ENCODE measurements around the gene SRD5A2. TPM values are rescaled to one million over a fixed set of nuclear protein-coding genes. Genes with fewer than 3 reads are reported as not detected.

Gene SRD5A2
- total and polyA plus RNA-seq, 4 donors = 0.35 to 5.3 (median 2.3) TPM

DNA sequence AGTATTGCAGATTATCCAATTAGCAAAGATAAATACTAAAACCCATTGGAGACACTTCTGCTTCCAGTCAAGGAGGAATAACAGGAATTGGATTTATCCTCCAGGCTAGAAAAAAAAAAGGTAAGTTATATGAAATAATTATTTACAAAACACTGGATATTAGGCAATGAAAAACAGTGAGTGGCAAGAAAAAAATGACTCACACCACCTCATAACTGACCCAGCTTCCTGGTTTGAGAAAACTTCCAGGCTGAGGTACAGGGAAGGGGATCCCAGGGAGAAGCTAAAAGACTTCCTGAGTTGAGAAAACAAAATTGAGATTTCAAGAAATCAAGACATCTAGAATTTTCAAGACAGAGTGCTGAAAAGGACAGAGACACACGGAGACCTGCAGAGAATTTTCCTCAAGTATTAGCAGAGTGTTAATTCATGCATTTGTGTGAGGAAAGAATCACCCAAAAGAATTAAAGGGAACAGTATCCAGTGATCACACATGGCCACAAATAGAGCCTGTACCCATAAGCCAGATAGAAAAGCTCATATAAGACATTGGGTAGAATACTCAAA lies 17.4 kb downstream of the SRD5A2 start:
- no peak overlapping the region for H3K4me3 ChIP-seq
- TF ChIP-seq, protein P1, sequence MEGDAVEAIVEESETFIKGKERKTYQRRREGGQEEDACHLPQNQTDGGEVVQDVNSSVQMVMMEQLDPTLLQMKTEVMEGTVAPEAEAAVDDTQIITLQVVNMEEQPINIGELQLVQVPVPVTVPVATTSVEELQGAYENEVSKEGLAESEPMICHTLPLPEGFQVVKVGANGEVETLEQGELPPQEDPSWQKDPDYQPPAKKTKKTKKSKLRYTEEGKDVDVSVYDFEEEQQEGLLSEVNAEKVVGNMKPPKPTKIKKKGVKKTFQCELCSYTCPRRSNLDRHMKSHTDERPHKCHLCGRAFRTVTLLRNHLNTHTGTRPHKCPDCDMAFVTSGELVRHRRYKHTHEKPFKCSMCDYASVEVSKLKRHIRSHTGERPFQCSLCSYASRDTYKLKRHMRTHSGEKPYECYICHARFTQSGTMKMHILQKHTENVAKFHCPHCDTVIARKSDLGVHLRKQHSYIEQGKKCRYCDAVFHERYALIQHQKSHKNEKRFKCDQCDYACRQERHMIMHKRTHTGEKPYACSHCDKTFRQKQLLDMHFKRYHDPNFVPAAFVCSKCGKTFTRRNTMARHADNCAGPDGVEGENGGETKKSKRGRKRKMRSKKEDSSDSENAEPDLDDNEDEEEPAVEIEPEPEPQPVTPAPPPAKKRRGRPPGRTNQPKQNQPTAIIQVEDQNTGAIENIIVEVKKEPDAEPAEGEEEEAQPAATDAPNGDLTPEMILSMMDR (IDR thresholded peaks at IDR 0.05; ENCODE audit: control extremely low read depth, extremely low read depth) = no peak
- no peaks in the 10 kb centered on the region for H3K36me3 ChIP-seq (ENCODE audit: control insufficient read depth in 4 of 4, insufficient read depth in 4 of 4, low read length in 4 of 4)
- WGBS, 2 donors = 42 to 43% methylated on average over 1 of the region's 1 CpG
- no peaks in the 10 kb centered on the region for H3K27me3 ChIP-seq (ENCODE audit: control insufficient read depth in 3 of 3, insufficient read depth in 3 of 3, low read length in 2 of 3)
- no peak for ATAC-seq (ENCODE audit: insufficient read depth, low FRiP score)
- no peaks in the 10 kb centered on the region for H3K9me3 ChIP-seq (ENCODE audit: control insufficient read depth in 4 of 4, insufficient read depth in 3 of 4, low read length in 3 of 4)
- DNase-seq = no peak
- H3K4me1 ChIP-seq (ENCODE audit: control insufficient read depth in 5 of 5, insufficient read depth in 5 of 5, low read length in 5 of 5) = no peaks in the 10 kb centered on the region
- H3K27ac ChIP-seq (ENCODE audit: low read depth in 1 of 2, low read length in 1 of 2) = no peak overlapping the region
- H3K9ac ChIP-seq (ENCODE audit: insufficient read depth in 1 of 2, low read length in 2 of 2) = no peak overlapping the region

GRCh38 chr2:31561823-31562222 lies 18.9 kb downstream of the SRD5A2 start:
- Histone ChIP-seq H3K4me3 (no peak overlapping the region), H3K27ac (ENCODE audit: low read depth in 1 of 2, low read length in 1 of 2) (no peak overlapping the region), H3K9me3 (ENCODE audit: control insufficient read depth in 4 of 4, insufficient read depth in 3 of 4, low read length in 3 of 4) (no peaks in the 10 kb centered on the region), H3K36me3 (ENCODE audit: control insufficient read depth in 4 of 4, insufficient read depth in 4 of 4, low read length in 4 of 4) (no peaks in the 10 kb centered on the region), H3K27me3 (ENCODE audit: control insufficient read depth in 3 of 3, insufficient read depth in 3 of 3, low read length in 2 of 3) (no peaks in the 10 kb centered on the region), H3K4me1 (ENCODE audit: control insufficient read depth in 5 of 5, insufficient read depth in 5 of 5, low read length in 5 of 5) (no peaks in the 10 kb centered on the region), H3K9ac (ENCODE audit: insufficient read depth in 1 of 2, low read length in 2 of 2) (no peak overlapping the region)
- ATAC-seq (ENCODE audit: insufficient read depth, low FRiP score) (no peak), DNase-seq (no peak)
- WGBS, 2 donors = 63 to 70% methylated on average over 1 of the region's 1 CpG
- TF ChIP-seq, protein P1 (IDR thresholded peaks at IDR 0.05; ENCODE audit: control extremely low read depth, extremely low read depth) = no peak

GRCh38 chr2:31558401-31559295 lies 22.1 kb downstream of the SRD5A2 start:
- H3K36me3 ChIP-seq (ENCODE audit: control insufficient read depth in 4 of 4, insufficient read depth in 4 of 4, low read length in 4 of 4) = no peaks in the 10 kb centered on the region
- peaks cover 0 to 6% (median 0%) of the 10 kb centered on the region in 4 donors for H3K9me3 ChIP-seq (ENCODE audit: control insufficient read depth in 4 of 4, insufficient read depth in 3 of 4, low read length in 3 of 4)
- 65 to 80% methylated on average over 7 of the region's 7 CpGs for WGBS, 2 donors
- H3K27ac ChIP-seq (ENCODE audit: low read depth in 1 of 2, low read length in 1 of 2) = no peak overlapping the region
- no peak for ATAC-seq (ENCODE audit: insufficient read depth, low FRiP score)
- DNase-seq = no peak
- no peaks in the 10 kb centered on the region for H3K4me1 ChIP-seq (ENCODE audit: control insufficient read depth in 5 of 5, insufficient read depth in 5 of 5, low read length in 5 of 5)
- H3K4me3 ChIP-seq = no peak overlapping the region
- H3K9ac ChIP-seq (ENCODE audit: insufficient read depth in 1 of 2, low read length in 2 of 2) = no peak overlapping the region
- TF ChIP-seq, protein P1 (IDR thresholded peaks at IDR 0.05; ENCODE audit: control extremely low read depth, extremely low read depth) = no peak
- no peaks in the 10 kb centered on the region for H3K27me3 ChIP-seq (ENCODE audit: control insufficient read depth in 3 of 3, insufficient read depth in 3 of 3, low read length in 2 of 3)

Data from lung (tissue), 12 donors.